CD4-positive, alpha-beta T cell treated with Interleukin-17A for 1 hour (primary cell): ENCODE data around the gene USP6.
"Not testable (repeated sequence)": the region's sequence is repeated elsewhere in the genome, so short reads cannot be mapped to it uniquely, and the experiment has no call there.

Experiments used
- DNase-seq: peaks from one replicate; pipeline ENCODE4 v3.0.0-alpha.2; 2020

USP6 gene

GRCh38 chr17:5122586-5123342 lies 6.9 kb downstream of the USP6 start:
- DNase-seq, result no peak

GRCh38 chr17:5123343-5124124 lies 7.7 kb downstream of the USP6 start:
- no peak for DNase-seq

GRCh38 chr17:5124125-5124760 lies 8.4 kb downstream of the USP6 start:
- not testable (repeated sequence) for DNase-seq

GRCh38 chr17:5124896-5125295 lies 9.1 kb downstream of the USP6 start:
- not testable (repeated sequence) for DNase-seq

- no peak for DNase-seq
Observed at GRCh38 chr17:5126719-5127488, 11.1 kb downstream of the USP6 start.

GRCh38 chr17:5127910-5128309 lies 12.1 kb downstream of the USP6 start:
- DNase-seq, result no peak

GRCh38 chr17:5128387-5128786 lies 12.6 kb downstream of the USP6 start:
- not testable (repeated sequence) for DNase-seq

- DNase-seq, result no peak
Observed at GRCh38 chr17:5128905-5129535, 13.2 kb downstream of the USP6 start.

GRCh38 chr17:5129770-5130169 lies 13.9 kb downstream of the USP6 start:
- not testable (repeated sequence) for DNase-seq

GRCh38 chr17:5130261-5130660 lies 14.4 kb downstream of the USP6 start:
- not testable (repeated sequence) for DNase-seq

GRCh38 chr17:5130687-5131086 lies 14.9 kb downstream of the USP6 start:
- DNase-seq, result not testable (repeated sequence)

GRCh38 chr17:5131146-5131715 lies 15.4 kb downstream of the USP6 start:
- no peak for DNase-seq

- not testable (repeated sequence) for DNase-seq
Observed at GRCh38 chr17:5131799-5132502, 16.1 kb downstream of the USP6 start.

GRCh38 chr17:5132503-5133225 lies 16.8 kb downstream of the USP6 start:
- DNase-seq, result not testable (repeated sequence)

GRCh38 chr17:5133311-5133710 lies 17.5 kb downstream of the USP6 start:
- DNase-seq, result no peak

- DNase-seq, result not testable (repeated sequence)
Observed at GRCh38 chr17:5133961-5134360, 18.1 kb downstream of the USP6 start.

GRCh38 chr17:5134571-5134970 lies 18.7 kb downstream of the USP6 start:
- DNase-seq, result not testable (repeated sequence)

GRCh38 chr17:5135131-5135712 lies 19.4 kb downstream of the USP6 start:
- DNase-seq, result not testable (repeated sequence)

- DNase-seq, result no peak
Observed at GRCh38 chr17:5135726-5136579, 20.1 kb downstream of the USP6 start.
